ENCODE measurements around the gene MLPH.

DNA sequence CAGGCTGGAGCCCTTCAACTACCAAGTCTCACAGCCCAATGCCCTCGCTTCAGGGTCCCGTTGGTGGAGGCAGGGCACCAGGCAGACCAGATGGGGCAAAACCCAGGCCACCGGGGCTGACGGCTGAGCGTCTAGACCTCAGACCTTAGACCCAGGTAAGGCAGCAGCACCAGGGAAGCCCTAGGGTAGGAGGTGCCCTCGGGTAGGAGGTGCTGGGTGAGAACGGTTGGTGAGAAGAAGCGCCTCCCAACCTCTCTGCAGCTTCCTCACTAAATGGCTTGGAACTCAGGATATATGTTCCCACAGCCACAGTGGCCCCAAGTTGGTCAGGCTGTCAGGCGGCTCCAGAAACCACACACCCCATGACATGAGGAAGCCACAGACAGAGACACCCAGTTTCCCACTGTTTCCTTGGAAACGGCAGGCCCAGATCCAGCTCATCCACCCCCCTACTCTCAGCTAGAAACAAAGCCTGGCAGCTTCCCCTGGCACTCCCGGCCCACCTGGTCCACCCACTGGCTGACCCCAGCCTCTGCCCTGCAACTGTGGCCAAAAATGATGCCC, 13.1 kb upstream of the MLPH start:
- TF ChIP-seq POLR2AphosphoS5 (IDR thresholded peaks at IDR 0.05) = no peak
- TF ChIP-seq CTCF (IDR thresholded peaks at IDR 0.05) = no peak
